ENCODE measurements around the gene NOC2L. TPM values are rescaled to one million over a fixed set of nuclear protein-coding genes. Genes with fewer than 3 reads are reported as not detected.
"Not testable (repeated sequence)": the region's sequence is repeated elsewhere in the genome, so short reads cannot be mapped to it uniquely, and the experiment has no call there.

The NOC2L gene
- polyA plus RNA-seq, 1 donor (not counting 4 experiments of a cell fraction or from before 2014, with no cell fraction given), result 51.8 TPM

GRCh38 chr1:899636-900317 is 59.3 kb downstream of the NOC2L start:
- no peak for FAIRE-seq
- H3K9ac ChIP-seq (ENCODE audit: control insufficient read depth, extremely low read depth, insufficient read depth, low read length), result no peak overlapping the region
- peaks cover 17% of the 10 kb centered on the region for H3K27me3 ChIP-seq (ENCODE audit: control insufficient read depth, extremely low read depth, insufficient read depth, low read length)
- dilution Hi-C loops (cut with MboI; ENCODE audit: extremely low pct_ligation_motif_present, low sequenced_read_pairs), result no loop called here
- H3K4me2 ChIP-seq (ENCODE audit: control insufficient read depth, extremely low read depth, insufficient read depth, low read depth, low read length), result no peak overlapping the region
- H3K79me2 ChIP-seq (ENCODE audit: control insufficient read depth, insufficient read depth, low read length), result no peaks in the 10 kb centered on the region
- no peak overlapping the region for H2AFZ ChIP-seq (ENCODE audit: control insufficient read depth, low read length)
- no peak for TF ChIP-seq CTCF (optimal IDR thresholded peaks at IDR 0.05 in 1 of 3, IDR thresholded peaks at IDR 0.05 in 1 of 3, conservative IDR thresholded peaks at IDR 0.05 in 1 of 3; ENCODE audit: extremely low read depth in 1 of 3, insufficient read depth in 2 of 3, low read length in 3 of 3)
- TF ChIP-seq EZH2 (IDR thresholded peaks at IDR 0.05; ENCODE audit: low read length), result no peak
- H3K4me3 ChIP-seq (ENCODE audit: control insufficient read depth in 2 of 3, extremely low read depth in 1 of 3, insufficient read depth in 2 of 3, low read depth in 1 of 3, low read length in 3 of 3), result no peak overlapping the region
- no peaks in the 10 kb centered on the region for H3K9me3 ChIP-seq (ENCODE audit: control insufficient read depth, low read depth, low read length)
- no peaks in the 10 kb centered on the region for H3K36me3 ChIP-seq (ENCODE audit: control insufficient read depth in 2 of 2, extremely low read depth in 1 of 2, insufficient read depth in 2 of 2, low read length in 2 of 2)
- no peaks in the 10 kb centered on the region for H3K9me1 ChIP-seq (ENCODE audit: control insufficient read depth, extremely low read depth, insufficient read depth, low read length)
- H3K4me1 ChIP-seq (ENCODE audit: control insufficient read depth, extremely low read depth, insufficient read depth, low read length), result no peaks in the 10 kb centered on the region
- no peaks in the 10 kb centered on the region for H4K20me1 ChIP-seq (ENCODE audit: control insufficient read depth, extremely low read depth, insufficient read depth, low read length)
- DNase-seq (ENCODE audit: low read depth, low spot score), result no peak
- H3K27ac ChIP-seq (ENCODE audit: control insufficient read depth, insufficient read depth, low read length), result no peak overlapping the region

GRCh38 chr1:897951-898350 is 61.1 kb downstream of the NOC2L start:
- H3K4me3 ChIP-seq (ENCODE audit: control insufficient read depth in 2 of 3, extremely low read depth in 1 of 3, insufficient read depth in 2 of 3, low read depth in 1 of 3, low read length in 3 of 3); H3K36me3 ChIP-seq (ENCODE audit: control insufficient read depth in 2 of 2, extremely low read depth in 1 of 2, insufficient read depth in 2 of 2, low read length in 2 of 2); H3K9me3 ChIP-seq (ENCODE audit: control insufficient read depth, low read depth, low read length); H3K4me2 ChIP-seq (ENCODE audit: control insufficient read depth, extremely low read depth, insufficient read depth, low read depth, low read length); H4K20me1 ChIP-seq (ENCODE audit: control insufficient read depth, extremely low read depth, insufficient read depth, low read length); H3K27ac ChIP-seq (ENCODE audit: control insufficient read depth, insufficient read depth, low read length); FAIRE-seq; H3K9me1 ChIP-seq (ENCODE audit: control insufficient read depth, extremely low read depth, insufficient read depth, low read length); H3K4me1 ChIP-seq (ENCODE audit: control insufficient read depth, extremely low read depth, insufficient read depth, low read length); H3K79me2 ChIP-seq (ENCODE audit: control insufficient read depth, insufficient read depth, low read length); H2AFZ ChIP-seq (ENCODE audit: control insufficient read depth, low read length); dilution Hi-C loops (cut with MboI; ENCODE audit: extremely low pct_ligation_motif_present, low sequenced_read_pairs); DNase-seq (ENCODE audit: low read depth, low spot score); H3K9ac ChIP-seq (ENCODE audit: control insufficient read depth, extremely low read depth, insufficient read depth, low read length): not testable (repeated sequence)
- peaks cover 17% of the 10 kb centered on the region for H3K27me3 ChIP-seq (ENCODE audit: control insufficient read depth, extremely low read depth, insufficient read depth, low read length)

- Histone ChIP-seq H3K4me3 (ENCODE audit: control insufficient read depth in 2 of 3, extremely low read depth in 1 of 3, insufficient read depth in 2 of 3, low read depth in 1 of 3, low read length in 3 of 3) (no peak overlapping the region), H3K27me3 (ENCODE audit: control insufficient read depth, extremely low read depth, insufficient read depth, low read length) (peaks cover 17% of the 10 kb centered on the region), H2AFZ (ENCODE audit: control insufficient read depth, low read length) (no peak overlapping the region), H3K79me2 (ENCODE audit: control insufficient read depth, insufficient read depth, low read length) (no peaks in the 10 kb centered on the region), H3K9ac (ENCODE audit: control insufficient read depth, extremely low read depth, insufficient read depth, low read length) (no peak overlapping the region), H3K9me1 (ENCODE audit: control insufficient read depth, extremely low read depth, insufficient read depth, low read length) (no peaks in the 10 kb centered on the region), H3K4me2 (ENCODE audit: control insufficient read depth, extremely low read depth, insufficient read depth, low read depth, low read length) (no peak overlapping the region), H3K36me3 (ENCODE audit: control insufficient read depth in 2 of 2, extremely low read depth in 1 of 2, insufficient read depth in 2 of 2, low read length in 2 of 2) (no peaks in the 10 kb centered on the region), H4K20me1 (ENCODE audit: control insufficient read depth, extremely low read depth, insufficient read depth, low read length) (no peaks in the 10 kb centered on the region), H3K27ac (ENCODE audit: control insufficient read depth, insufficient read depth, low read length) (no peak overlapping the region), H3K4me1 (ENCODE audit: control insufficient read depth, extremely low read depth, insufficient read depth, low read length) (no peaks in the 10 kb centered on the region), H3K9me3 (ENCODE audit: control insufficient read depth, low read depth, low read length) (no peaks in the 10 kb centered on the region)
- dilution Hi-C loops (cut with MboI; ENCODE audit: extremely low pct_ligation_motif_present, low sequenced_read_pairs), result no loop called here
- FAIRE-seq (no peak), DNase-seq (ENCODE audit: low read depth, low spot score) (no peak)
- TF ChIP-seq EZH2 (IDR thresholded peaks at IDR 0.05; ENCODE audit: low read length) (no peak), CTCF (optimal IDR thresholded peaks at IDR 0.05 in 1 of 3, IDR thresholded peaks at IDR 0.05 in 1 of 3, conservative IDR thresholded peaks at IDR 0.05 in 1 of 3; ENCODE audit: extremely low read depth in 1 of 3, insufficient read depth in 2 of 3, low read length in 3 of 3) (no peak)
Measured at GRCh38 chr1:897226-897625, 61.8 kb downstream of the NOC2L start.

Measured in keratinocyte (primary cell).